Measurements from ENCODE around the gene DENR. TPM values are rescaled to one million over a fixed set of nuclear protein-coding genes. Genes with fewer than 3 reads are reported as not detected.
A peak's percentile ranks its signal among the peaks of the same experiment; 100 is the strongest.

DENR gene
- total and polyA plus RNA-seq, 2 of the 13 experiments (the other 11 are each of a cell fraction or from before 2014, with no cell fraction given) = 30.0 to 59.1 TPM

DNA sequence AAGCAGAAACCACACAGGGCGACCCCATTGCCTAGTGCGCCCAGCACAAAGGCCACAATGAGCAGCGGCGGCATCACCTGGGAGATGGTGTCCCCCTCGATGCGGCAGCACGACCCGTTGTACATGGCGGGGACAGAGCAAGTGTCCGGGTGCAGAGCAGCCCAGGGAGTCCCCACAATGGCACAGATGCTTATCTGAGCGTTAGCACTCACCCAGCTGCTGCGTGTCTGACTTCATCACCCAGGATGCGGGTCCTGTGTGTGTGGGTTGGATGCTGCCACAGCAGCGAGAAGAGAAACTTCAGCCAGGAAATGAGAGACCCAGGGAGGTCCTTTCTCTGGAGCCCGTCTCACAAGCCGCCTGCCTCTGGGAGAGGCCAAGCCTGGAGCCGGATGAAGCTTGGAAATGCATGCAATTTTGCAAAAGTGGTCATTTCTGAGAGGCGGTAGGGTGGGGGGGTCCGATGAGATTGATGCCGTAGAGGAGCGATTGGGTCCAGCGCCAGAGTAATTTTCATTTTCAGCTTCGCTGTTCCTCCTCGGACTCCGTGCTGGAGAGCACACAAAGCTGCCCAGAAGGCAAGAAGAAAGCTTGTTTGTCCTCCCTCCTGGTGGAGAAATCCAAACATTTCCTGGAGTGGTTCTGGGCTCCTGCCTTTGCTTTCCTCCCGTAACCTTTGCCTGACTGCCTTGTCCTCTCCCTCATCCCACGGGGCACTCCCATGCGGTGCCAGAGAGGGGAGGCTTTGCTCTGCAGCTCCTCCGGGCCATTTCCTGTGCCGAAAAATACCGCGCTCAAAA is 22.2 kb upstream of the DENR start, which contains the start of gene HCAR1 (continued):
- TF ChIP-seq, protein P1, sequence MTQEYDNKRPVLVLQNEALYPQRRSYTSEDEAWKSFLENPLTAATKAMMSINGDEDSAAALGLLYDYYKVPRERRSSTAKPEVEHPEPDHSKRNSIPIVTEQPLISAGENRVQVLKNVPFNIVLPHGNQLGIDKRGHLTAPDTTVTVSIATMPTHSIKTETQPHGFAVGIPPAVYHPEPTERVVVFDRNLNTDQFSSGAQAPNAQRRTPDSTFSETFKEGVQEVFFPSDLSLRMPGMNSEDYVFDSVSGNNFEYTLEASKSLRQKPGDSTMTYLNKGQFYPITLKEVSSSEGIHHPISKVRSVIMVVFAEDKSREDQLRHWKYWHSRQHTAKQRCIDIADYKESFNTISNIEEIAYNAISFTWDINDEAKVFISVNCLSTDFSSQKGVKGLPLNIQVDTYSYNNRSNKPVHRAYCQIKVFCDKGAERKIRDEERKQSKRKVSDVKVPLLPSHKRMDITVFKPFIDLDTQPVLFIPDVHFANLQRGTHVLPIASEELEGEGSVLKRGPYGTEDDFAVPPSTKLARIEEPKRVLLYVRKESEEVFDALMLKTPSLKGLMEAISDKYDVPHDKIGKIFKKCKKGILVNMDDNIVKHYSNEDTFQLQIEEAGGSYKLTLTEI (CRISPR knock-in tag; conservative IDR thresholded peaks at IDR 0.05) = no peak
- TF ChIP-seq, protein P2, sequence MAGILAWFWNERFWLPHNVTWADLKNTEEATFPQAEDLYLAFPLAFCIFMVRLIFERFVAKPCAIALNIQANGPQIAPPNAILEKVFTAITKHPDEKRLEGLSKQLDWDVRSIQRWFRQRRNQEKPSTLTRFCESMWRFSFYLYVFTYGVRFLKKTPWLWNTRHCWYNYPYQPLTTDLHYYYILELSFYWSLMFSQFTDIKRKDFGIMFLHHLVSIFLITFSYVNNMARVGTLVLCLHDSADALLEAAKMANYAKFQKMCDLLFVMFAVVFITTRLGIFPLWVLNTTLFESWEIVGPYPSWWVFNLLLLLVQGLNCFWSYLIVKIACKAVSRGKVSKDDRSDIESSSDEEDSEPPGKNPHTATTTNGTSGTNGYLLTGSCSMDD (CRISPR knock-in tag; IDR thresholded peaks at IDR 0.05) = no peak
- TF ChIP-seq, protein P3, sequence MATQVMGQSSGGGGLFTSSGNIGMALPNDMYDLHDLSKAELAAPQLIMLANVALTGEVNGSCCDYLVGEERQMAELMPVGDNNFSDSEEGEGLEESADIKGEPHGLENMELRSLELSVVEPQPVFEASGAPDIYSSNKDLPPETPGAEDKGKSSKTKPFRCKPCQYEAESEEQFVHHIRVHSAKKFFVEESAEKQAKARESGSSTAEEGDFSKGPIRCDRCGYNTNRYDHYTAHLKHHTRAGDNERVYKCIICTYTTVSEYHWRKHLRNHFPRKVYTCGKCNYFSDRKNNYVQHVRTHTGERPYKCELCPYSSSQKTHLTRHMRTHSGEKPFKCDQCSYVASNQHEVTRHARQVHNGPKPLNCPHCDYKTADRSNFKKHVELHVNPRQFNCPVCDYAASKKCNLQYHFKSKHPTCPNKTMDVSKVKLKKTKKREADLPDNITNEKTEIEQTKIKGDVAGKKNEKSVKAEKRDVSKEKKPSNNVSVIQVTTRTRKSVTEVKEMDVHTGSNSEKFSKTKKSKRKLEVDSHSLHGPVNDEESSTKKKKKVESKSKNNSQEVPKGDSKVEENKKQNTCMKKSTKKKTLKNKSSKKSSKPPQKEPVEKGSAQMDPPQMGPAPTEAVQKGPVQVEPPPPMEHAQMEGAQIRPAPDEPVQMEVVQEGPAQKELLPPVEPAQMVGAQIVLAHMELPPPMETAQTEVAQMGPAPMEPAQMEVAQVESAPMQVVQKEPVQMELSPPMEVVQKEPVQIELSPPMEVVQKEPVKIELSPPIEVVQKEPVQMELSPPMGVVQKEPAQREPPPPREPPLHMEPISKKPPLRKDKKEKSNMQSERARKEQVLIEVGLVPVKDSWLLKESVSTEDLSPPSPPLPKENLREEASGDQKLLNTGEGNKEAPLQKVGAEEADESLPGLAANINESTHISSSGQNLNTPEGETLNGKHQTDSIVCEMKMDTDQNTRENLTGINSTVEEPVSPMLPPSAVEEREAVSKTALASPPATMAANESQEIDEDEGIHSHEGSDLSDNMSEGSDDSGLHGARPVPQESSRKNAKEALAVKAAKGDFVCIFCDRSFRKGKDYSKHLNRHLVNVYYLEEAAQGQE (IDR thresholded peaks at IDR 0.05; ENCODE audit: borderline replicate concordance in 1 of 2, low read depth in 1 of 2, low read length in 2 of 2) = no peak
- TF ChIP-seq ZNF205 (CRISPR knock-in tag; IDR thresholded peaks at IDR 0.05) = peak; percentile 92; the same call in 1 of the 2 replicates
- no peak for TF ChIP-seq HOXA5 (CRISPR knock-in tag; IDR thresholded peaks at IDR 0.05)
- no peak for TF ChIP-seq TBX2 (CRISPR knock-in tag; IDR thresholded peaks at IDR 0.05; ENCODE audit: borderline replicate concordance)
- no peak for TF ChIP-seq NFIB (CRISPR knock-in tag; IDR thresholded peaks at IDR 0.05; ENCODE audit: borderline replicate concordance)
- no peak for TF ChIP-seq PRMT3 (CRISPR knock-in tag; IDR thresholded peaks at IDR 0.05; ENCODE audit: borderline replicate concordance, low read depth)
- no peak for TF ChIP-seq ZFYVE20 (CRISPR knock-in tag; IDR thresholded peaks at IDR 0.05; ENCODE audit: borderline replicate concordance, low read depth)
- TF ChIP-seq DPF2 (CRISPR knock-in tag; IDR thresholded peaks at IDR 0.05; ENCODE audit: borderline replicate concordance, low read depth) = no peak
- no peak for TF ChIP-seq KLF15 (CRISPR knock-in tag; IDR thresholded peaks at IDR 0.05; ENCODE audit: borderline replicate concordance)
- TF ChIP-seq ZNF777 (CRISPR knock-in tag; IDR thresholded peaks at IDR 0.05) = peak; percentile 35; the same call in 1 of the 2 replicates
- TF ChIP-seq ZNF724P (CRISPR knock-in tag; IDR thresholded peaks at IDR 0.05; ENCODE audit: borderline replicate concordance) = no peak
- no peak for TF ChIP-seq ZNF766 (CRISPR knock-in tag; IDR thresholded peaks at IDR 0.05; ENCODE audit: borderline replicate concordance)
- no peak for TF ChIP-seq ZNF841 (CRISPR knock-in tag; IDR thresholded peaks at IDR 0.05; ENCODE audit: borderline replicate concordance)
- TF ChIP-seq SKI (IDR thresholded peaks at IDR 0.05; ENCODE audit: partially characterized antibody) = no peak
- TF ChIP-seq DNMT3B (CRISPR knock-in tag; conservative IDR thresholded peaks at IDR 0.05) = no peak
- TF ChIP-seq SMARCC2 (IDR thresholded peaks at IDR 0.05) = no peak
- TF ChIP-seq ZNF260 (CRISPR knock-in tag; IDR thresholded peaks at IDR 0.05; ENCODE audit: borderline replicate concordance, low read depth) = no peak
- no peak for TF ChIP-seq BRD4 (CRISPR knock-in tag; IDR thresholded peaks at IDR 0.05)
- TF ChIP-seq, protein P4, sequence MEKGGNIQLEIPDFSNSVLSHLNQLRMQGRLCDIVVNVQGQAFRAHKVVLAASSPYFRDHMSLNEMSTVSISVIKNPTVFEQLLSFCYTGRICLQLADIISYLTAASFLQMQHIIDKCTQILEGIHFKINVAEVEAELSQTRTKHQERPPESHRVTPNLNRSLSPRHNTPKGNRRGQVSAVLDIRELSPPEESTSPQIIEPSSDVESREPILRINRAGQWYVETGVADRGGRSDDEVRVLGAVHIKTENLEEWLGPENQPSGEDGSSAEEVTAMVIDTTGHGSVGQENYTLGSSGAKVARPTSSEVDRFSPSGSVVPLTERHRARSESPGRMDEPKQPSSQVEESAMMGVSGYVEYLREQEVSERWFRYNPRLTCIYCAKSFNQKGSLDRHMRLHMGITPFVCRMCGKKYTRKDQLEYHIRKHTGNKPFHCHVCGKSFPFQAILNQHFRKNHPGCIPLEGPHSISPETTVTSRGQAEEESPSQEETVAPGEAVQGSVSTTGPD (CRISPR knock-in tag; IDR thresholded peaks at IDR 0.05) = no peak
